Activated CD8-positive, alpha-beta memory T cell treated with anti-CD3 and anti-CD28 coated beads, Interleukin-2, amount 50 U/mL, for 24 hours (primary cell): Measurements from ENCODE around the gene LRRC53.

Experiments
- DNase-seq: peaks from one replicate; pipeline ENCODE4 v3.0.0-alpha.2; 2020; ENCODE audit errors: extremely low read depth

Gene LRRC53

GRCh38 chr1:74496669-74497068 lies 15.7 kb downstream of the LRRC53 start:
- DNase-seq: no peak

GRCh38 chr1:74486036-74486435 lies 26.4 kb downstream of the LRRC53 start:
- DNase-seq: no peak

DNA sequence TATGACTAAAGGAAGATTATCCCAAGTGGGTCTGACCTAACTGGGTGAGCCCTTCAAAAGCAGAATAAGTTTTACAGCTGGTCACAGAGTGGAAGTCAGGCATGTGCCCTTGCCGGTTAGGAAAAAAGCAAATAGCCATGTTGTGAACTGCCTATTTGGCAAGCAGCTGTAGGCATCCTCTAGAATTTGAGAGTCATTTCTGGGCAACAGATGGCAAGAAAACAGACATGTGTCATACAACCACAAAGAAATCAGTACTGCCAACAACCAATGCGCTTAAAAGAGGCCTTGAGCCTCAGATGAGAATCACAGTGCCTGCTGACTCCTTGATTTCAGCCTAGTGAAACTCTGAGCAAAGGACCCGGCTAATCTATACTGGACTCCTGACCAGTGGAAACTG lies 26.8 kb downstream of the LRRC53 start:
- DNase-seq: no peak

- no peak for DNase-seq
Observed at GRCh38 chr1:74481607-74482006, 30.8 kb downstream of the LRRC53 start.

DNA sequence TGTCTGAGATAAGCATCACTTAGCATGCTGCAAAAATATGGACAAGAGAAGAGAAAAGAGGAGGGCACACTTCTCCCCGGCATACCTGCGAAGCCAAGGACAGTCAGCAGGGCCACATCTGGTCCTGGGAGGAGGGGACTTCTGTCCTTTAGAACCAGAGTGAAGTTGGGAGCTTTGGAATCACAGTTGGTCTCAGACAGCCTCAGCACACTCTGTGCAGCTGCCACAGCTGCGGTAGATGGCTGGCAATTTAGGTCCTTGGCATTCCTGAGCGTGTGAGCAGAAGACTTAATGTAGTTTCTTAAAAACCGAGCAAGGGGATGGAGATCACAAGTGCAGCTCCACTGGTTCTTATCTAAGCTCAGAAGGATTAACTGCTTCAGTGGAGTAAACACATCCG lies 32.3 kb downstream of the LRRC53 start:
- no peak for DNase-seq

DNA sequence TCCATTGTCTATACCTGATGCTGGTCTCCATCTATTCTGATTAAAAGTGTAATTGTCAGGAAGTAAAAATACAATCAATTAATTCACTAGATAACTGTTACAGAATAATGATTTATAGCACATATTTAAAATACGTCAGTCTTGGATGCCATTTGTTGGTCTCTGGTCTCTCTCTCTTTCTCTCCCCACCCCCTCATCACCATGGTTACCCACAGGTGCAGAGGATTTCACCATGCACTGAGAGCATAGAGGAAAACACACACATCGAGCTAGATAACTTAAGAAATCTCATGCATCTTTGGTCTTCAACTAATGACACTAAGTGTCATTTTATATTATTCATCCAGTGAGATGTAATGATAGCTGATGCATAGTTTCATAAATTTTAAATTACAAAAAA lies 33.4 kb downstream of the LRRC53 start:
- no peak for DNase-seq

DNA sequence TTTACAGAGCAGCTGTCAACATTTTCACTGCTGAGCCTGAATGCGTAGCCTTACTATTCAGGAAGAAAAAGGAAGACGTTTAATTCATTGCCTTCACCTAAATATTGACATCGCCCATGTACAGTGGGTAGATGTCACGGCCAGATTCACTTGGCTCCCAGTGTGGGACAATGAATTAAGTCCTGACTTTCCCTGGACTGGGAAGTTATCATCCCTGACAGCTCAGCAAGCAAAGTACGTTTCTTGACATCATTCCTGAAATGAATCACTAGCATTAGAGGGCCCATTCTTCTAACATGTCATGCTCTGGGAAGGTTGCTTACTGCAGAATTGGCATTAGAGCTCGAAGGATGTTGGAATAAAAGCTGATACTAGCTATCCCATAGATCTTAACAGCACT lies 37.8 kb downstream of the LRRC53 start:
- DNase-seq: no peak

GRCh38 chr1:74471470-74471869 lies 40.9 kb downstream of the LRRC53 start:
- no peak for DNase-seq

DNA sequence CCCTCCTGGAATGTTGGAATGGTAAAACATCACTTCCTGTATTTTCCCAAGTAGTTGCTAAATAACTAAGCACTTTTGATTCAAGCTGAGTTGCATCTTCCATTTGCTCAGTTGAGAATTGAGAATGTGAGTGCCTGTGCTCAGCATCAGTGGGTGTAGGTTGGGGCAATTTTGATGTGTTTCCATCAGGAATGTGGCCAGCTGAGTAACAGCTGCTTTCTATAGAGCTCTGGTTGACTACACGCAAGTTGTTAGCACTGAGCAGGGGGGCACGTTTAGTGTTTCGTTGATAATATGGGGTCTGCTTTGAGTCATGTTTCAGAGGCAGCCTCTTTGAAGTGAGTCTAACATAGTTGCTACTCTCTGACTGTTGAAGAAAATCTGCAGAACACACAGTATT lies 41.5 kb downstream of the LRRC53 start:
- no peak for DNase-seq

DNA sequence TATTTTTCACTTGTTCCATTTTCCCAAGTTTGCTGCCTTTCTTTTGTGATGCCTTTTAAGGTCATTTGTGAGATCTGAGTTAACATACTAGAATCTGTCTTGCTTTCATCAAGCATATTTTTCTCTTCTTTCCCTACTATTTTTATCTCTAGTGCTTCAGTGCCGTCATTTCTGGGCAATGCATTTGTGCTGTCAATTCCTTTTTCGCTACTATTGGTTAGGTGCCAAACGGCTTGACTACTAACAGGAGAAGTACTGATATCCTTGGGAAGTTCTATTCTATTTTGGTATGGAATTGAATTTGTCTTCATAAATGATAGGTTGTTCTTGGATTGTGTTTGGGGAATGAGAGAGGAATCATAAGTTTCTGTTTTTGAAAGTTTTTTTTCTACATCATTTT lies 42.2 kb downstream of the LRRC53 start:
- no peak for DNase-seq

GRCh38 chr1:74468982-74469603 lies 43.3 kb downstream of the LRRC53 start:
- DNase-seq: no peak

- DNase-seq: no peak
Observed at GRCh38 chr1:74467786-74468377, 44.5 kb downstream of the LRRC53 start.

DNA sequence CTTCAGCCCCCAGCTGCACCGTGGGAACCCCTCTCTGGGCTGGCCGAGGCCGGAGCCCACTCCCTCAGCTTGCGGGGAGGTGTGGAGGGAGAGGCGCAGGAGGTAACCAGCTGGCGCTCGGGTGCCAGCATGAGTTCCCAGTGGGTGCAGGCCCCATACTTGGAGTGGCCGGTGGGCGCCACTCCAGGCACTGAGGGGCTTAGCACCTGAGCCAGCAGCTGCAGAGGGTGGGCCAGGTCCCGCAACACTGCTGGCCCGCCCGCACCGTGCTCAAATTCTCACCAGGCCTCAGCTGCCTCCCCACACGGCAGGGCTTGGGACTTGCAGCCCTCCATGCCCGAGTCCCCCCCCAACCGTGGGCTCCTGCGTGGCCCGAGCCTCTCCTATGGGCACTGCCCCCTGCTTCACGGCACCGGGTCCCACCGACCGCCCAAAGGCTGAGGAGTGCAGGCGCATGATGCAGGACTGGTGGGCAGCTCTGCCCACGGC lies 47.2 kb downstream of the LRRC53 start:
- DNase-seq: no peak

DNA sequence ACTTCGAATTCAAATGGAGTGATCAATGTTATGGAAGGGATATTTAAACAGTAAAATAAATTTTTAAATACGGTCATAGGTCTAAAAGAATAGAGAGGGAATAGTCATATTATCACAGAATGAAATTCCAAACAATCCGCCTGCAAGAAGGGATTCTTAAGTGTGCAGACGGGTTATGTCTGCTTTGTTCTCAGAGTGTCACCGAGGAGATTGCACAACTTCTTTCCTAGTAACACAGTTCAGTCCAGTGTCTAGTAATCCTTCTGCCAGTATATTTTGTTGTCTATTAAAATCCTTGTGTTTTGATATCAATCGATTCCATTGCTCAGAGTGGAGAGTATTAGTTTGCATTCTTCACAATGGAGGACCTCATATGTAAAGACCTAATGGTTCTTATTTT lies 48.4 kb downstream of the LRRC53 start:
- no peak for DNase-seq

DNA sequence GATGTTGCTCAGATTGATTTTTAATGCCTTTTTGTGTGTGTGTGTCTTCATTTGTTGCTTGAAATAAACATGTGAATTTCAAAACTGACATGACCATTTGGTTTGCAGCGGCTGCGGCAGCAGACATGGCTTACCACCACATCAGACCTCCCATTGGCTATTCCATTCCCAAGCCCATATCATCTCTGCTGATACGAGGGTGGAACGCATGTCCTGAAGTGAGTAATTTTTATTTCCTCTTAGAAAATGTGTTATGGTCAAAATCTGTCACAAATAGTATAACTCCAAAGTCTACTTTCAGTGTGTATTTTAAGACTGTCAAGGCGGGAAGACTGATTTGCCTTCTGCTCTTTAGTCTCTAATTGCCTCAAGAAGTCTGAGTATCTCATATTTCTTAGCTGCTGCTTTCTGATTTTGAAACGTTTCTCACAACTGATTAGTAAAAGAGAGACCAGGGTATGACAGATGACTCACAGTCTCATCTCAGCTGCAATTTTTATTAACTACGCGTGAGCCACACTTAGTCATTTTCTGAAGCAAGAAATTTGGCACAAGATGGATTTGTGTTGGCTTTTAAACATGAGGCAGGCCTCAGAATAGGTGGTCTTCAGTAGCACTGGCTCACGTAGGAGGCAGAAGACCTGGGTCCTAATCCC lies 49.0 kb downstream of the LRRC53 start:
- no peak for DNase-seq

- DNase-seq: no peak
Observed at GRCh38 chr1:74457253-74457652, 55.2 kb downstream of the LRRC53 start.

DNA sequence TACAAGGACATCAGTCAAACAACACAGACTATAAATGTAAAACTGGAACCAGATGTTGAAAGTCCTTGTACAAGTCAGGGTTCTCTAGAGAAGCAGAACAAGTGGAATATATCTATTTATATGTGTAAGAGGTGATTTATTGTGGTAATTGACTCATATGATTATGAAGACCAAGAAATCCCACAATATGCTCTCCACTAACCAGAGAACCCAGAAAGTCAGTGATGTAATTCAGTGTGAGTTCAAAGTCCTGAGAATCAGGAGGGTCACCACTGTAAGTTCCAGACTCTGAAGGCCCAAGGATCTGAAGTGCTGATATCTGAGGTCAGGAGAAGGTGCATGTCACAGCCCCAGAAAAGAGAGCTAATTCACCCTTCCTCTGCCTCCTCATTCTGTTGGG lies 57.0 kb downstream of the LRRC53 start:
- DNase-seq: no peak

- DNase-seq: no peak
Observed at GRCh38 chr1:74453277-74453676, 59.1 kb downstream of the LRRC53 start.

DNA sequence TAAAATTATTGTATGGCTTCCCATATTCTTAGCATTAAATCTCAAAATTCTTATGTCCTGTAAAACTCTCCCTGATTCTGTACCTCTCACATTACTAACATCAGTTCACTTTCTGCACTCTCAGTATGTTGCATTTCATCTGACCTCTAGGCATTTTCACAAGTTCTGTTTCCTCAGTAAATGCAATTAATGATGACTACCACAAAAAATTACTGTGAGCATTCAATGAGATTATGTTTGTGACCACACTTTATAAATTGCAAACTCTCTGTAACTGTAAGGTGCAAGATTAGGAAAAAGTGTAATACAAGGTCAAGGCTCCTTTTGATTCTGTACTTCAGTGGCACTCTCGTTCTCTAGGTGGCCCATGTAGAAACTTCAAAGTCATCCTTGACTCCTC lies 60.4 kb downstream of the LRRC53 start:
- no peak for DNase-seq

- DNase-seq: no peak
Observed at GRCh38 chr1:74437035-74437434, 75.4 kb downstream of the LRRC53 start.

GRCh38 chr1:74436078-74436477 lies 76.3 kb downstream of the LRRC53 start:
- no peak for DNase-seq

DNA sequence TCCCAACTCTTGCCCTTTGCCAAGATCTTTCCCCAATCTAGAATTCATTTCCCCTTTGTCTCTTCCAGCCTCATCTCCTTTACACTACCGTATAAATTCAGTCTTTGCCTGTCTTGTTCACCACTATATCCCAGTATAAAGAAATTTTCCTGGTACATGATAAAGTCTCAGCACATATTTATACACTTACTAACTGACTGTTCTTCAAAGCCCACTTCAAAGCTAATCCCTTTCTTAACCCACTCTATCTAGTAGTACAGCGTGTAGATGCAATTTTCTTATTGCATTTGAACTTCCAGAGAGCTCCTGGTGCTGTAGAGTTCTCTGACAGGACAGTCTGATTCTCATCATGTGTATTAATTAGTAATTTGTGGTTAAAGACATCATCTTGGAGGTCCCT lies 78.1 kb downstream of the LRRC53 start:
- no peak for DNase-seq

DNA sequence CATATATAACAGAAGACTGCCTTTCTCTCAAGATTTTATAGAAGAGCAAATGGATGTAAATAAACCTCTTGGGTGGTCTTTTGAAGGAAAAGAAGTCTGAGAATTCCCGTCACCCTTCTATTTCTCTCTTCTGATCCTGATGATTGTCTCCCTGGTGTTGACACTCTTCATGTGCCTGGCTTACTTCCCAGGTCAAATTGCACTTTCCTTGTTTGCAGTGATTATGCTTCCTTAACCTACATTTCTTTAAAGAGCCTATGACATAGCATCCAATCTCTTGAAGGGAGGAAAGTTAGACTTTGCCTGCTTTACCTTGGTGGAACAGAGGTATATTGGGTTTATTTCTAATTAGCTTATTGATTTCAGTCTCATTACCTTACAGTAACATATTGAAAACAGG lies 80.1 kb downstream of the LRRC53 start:
- no peak for DNase-seq
